Fibroblast of villous mesenchyme (primary cell): ENCODE measurements around the gene CNGA2. TPM values are rescaled to one million over a fixed set of nuclear protein-coding genes. Genes with fewer than 3 reads are reported as not detected.

ENCODE experiments used
- DNase-seq: peaks from one replicate; pipeline ENCODE4 v3.0.0-alpha.2; 2010; ENCODE audit warnings: low read depth
- H3K4me3 ChIP-seq: 2 replicates; pipeline ENCODE4 v1.5.1; 2011; ENCODE audit warnings: low read depth, mild to moderate bottlenecking, low read length
- CTCF ChIP-seq: IDR thresholded peaks from 2 replicates; pipeline ENCODE4 v1.5.1; 2012; ENCODE audit warnings: low read depth, mild to moderate bottlenecking, low read length; ENCODE audit not compliant: insufficient read depth
- total RNA-seq: library from RNA; depleted of rRNA; stranded (reverse); fragments of >200 nt; gene quantifications from 2 replicates; pipeline ENCODE4 v1.2.3, GENCODE V29; 2012

CNGA2 gene
- total RNA-seq, 1 donor, result not detected

- peak; percentile 61 for DNase-seq
- H3K4me3 ChIP-seq, result no peak overlapping the region
- TF ChIP-seq CTCF, result no peak
Measured at GRCh38 chrX:151789179-151789800, 54.7 kb downstream of the CNGA2 start.

- DNase-seq, result peak; percentile 33
- no peak for TF ChIP-seq CTCF
- no peak overlapping the region for H3K4me3 ChIP-seq
Measured at GRCh38 chrX:151790481-151791160, 56.1 kb downstream of the CNGA2 start.

- no peak for TF ChIP-seq CTCF
- DNase-seq, result no peak
- no peak overlapping the region for H3K4me3 ChIP-seq
Measured at GRCh38 chrX:151791961-151792360, 57.4 kb downstream of the CNGA2 start.

GRCh38 chrX:151792505-151792904 lies 58.0 kb downstream of the CNGA2 start:
- no peak for TF ChIP-seq CTCF
- no peak for DNase-seq
- no peak overlapping the region for H3K4me3 ChIP-seq

GRCh38 chrX:151793886-151794285 lies 59.3 kb downstream of the CNGA2 start:
- no peak for TF ChIP-seq CTCF
- H3K4me3 ChIP-seq, result no peak overlapping the region
- DNase-seq, result no peak

Other genes with a start within 250 kb of the CNGA2 start
- gene PASD1, start 171.1 kb upstream of the CNGA2 start, total RNA-seq, result not detected in 2 replicates
- gene PRRG3, start 39.3 kb upstream of the CNGA2 start, total RNA-seq, result not detected in 2 replicates
- not detected in 2 replicates for gene FATE1, start 18.7 kb upstream of the CNGA2 start, total RNA-seq
- not detected in 2 replicates for gene MAGEA4, start 178.1 kb downstream of the CNGA2 start, total RNA-seq
- gene GABRE, start 239.9 kb downstream of the CNGA2 start, total RNA-seq, result 24.2 and 50.1 TPM in 2 replicates